RWPE2 (cell line): Measurements from ENCODE around the gene GRM4.

Source experiments
- ATAC-seq: fragments of 200-7000 bp; cut with Tn5 transposase; 3 replicates; pipeline ENCODE4 v1.9.1; 2021; ENCODE audit warnings: low read depth
- DNase-seq: peaks from one replicate; pipeline ENCODE4 v3.0.0-alpha.2; 2020; ENCODE audit warnings: low spot score
- H3K27ac ChIP-seq: fragments of 450-650 bp; 2 replicates; pipeline ENCODE4 v1.5.1; 2017; ENCODE audit warnings: mild to moderate bottlenecking; ENCODE audit not compliant: poor library complexity, severe bottlenecking
- H3K27me3 ChIP-seq: fragments of 250-450 bp; sonication (Bioruptor Pico); 2 replicates; pipeline ENCODE4 v1.5.1; 2021; ENCODE audit warnings: mild to moderate bottlenecking, moderate library complexity; ENCODE audit not compliant: insufficient read depth, poor library complexity, severe bottlenecking
- H3K36me3 ChIP-seq: fragments of 250-450 bp; sonication (Bioruptor Pico); 2 replicates; pipeline ENCODE4 v1.5.1; 2020; ENCODE audit warnings: low read depth, mild to moderate bottlenecking, moderate library complexity
- H3K4me1 ChIP-seq: fragments of 250-450 bp; sonication (Bioruptor Pico); 2 replicates; pipeline ENCODE4 v1.5.1; 2021; ENCODE audit warnings: mild to moderate bottlenecking, moderate library complexity; ENCODE audit not compliant: insufficient read depth, poor library complexity, severe bottlenecking
- H3K4me3 ChIP-seq: fragments of 250-450 bp; sonication (Bioruptor Pico); 2 replicates; pipeline ENCODE4 v1.5.1; 2021; ENCODE audit warnings: mild to moderate bottlenecking, moderate library complexity; ENCODE audit not compliant: severe bottlenecking
- H3K9me3 ChIP-seq: fragments of 250-450 bp; sonication (Bioruptor Pico); 2 replicates; pipeline ENCODE4 v1.5.1; 2021; ENCODE audit warnings: mild to moderate bottlenecking, moderate library complexity; ENCODE audit not compliant: severe bottlenecking
- TF ChIP-seq, protein P1 (sequence below): fragments of 450-650 bp; IDR thresholded peaks from one replicate; pipeline ENCODE4 v1.5.1; 2017; ENCODE audit warnings: mild to moderate bottlenecking, moderate library complexity; ENCODE audit not compliant: poor library complexity, severe bottlenecking

The GRM4 gene

DNA sequence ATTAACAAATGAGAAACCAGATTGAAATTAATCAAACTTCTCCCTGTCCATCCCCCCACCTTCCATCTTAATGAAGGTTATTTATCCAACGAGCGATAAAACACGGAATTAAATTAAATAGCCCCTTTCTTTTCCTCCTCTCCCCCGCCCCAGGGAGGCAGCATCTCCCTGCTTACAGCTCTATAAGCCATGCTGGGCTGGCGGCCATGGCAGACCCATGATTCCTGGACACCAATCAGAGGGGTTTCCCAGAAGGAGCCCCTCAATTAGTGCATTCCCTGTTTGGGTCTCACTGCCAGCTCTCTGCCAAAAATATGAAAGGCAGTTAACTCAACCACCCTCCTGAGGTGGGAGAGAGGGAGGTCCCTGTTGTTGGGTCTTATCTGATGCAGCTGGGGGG is 33.8 kb downstream of the GRM4 start:
- peaks cover 4% of the 10 kb centered on the region for H3K27me3 ChIP-seq
- ATAC-seq (no peak), DNase-seq (no peak)
- no peaks in the 10 kb centered on the region for H3K9me3 ChIP-seq
- H3K4me3 ChIP-seq: no peak overlapping the region
- H3K4me1 ChIP-seq: no peaks in the 10 kb centered on the region
- TF ChIP-seq, protein P1, sequence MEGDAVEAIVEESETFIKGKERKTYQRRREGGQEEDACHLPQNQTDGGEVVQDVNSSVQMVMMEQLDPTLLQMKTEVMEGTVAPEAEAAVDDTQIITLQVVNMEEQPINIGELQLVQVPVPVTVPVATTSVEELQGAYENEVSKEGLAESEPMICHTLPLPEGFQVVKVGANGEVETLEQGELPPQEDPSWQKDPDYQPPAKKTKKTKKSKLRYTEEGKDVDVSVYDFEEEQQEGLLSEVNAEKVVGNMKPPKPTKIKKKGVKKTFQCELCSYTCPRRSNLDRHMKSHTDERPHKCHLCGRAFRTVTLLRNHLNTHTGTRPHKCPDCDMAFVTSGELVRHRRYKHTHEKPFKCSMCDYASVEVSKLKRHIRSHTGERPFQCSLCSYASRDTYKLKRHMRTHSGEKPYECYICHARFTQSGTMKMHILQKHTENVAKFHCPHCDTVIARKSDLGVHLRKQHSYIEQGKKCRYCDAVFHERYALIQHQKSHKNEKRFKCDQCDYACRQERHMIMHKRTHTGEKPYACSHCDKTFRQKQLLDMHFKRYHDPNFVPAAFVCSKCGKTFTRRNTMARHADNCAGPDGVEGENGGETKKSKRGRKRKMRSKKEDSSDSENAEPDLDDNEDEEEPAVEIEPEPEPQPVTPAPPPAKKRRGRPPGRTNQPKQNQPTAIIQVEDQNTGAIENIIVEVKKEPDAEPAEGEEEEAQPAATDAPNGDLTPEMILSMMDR: no peak
- no peaks in the 10 kb centered on the region for H3K36me3 ChIP-seq
- no peak overlapping the region for H3K27ac ChIP-seq

DNA sequence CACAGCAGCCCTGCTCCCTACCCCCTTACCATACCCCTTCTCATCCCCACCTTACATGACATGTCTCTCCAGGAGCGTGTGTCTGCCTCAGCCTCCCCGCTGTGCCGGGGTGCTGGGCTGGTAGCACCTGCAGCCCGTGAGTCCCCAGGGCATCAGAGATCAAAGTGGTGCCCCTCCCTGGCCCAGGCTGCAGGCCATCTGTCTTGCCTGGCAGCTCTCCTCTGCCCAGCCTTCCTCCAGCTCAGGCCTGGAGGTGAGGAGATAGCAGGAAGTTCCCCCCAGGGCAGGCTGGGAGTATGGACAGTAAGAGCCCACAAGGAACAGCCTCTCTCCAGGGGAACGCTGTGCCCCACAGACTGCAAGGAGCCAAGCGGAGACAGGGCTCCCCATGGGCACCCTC is 35.3 kb downstream of the GRM4 start:
- Histone ChIP-seq H3K27me3 (peaks cover 4% of the 10 kb centered on the region), H3K36me3 (no peaks in the 10 kb centered on the region)
- DNase-seq: no peak

DNA sequence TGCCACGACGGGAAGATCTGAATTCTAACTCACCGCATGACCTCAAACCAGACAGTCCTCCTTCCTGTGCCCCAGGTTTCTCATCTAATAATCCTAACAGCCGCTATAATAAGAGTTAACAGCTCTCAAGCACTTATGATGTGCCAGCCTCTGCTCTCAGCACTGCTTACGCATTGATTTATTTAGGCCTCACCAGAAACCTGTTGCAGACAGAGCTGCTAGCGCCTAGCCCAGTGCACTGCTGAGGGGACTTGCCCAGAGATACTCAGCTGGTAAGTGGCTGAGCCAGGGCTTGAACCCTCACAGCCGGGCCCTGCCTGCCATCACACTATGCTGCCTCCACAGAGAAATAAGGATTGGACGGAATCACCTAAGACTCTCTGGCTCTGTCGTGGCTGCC is 37.7 kb downstream of the GRM4 start:
- H3K27me3 ChIP-seq: no peaks in the 10 kb centered on the region
- DNase-seq: no peak
- H3K9me3 ChIP-seq: no peaks in the 10 kb centered on the region
- H3K36me3 ChIP-seq: no peaks in the 10 kb centered on the region
- H3K4me1 ChIP-seq: no peaks in the 10 kb centered on the region
- TF ChIP-seq, protein P1: no peak
- ATAC-seq: no peak; the same call in 2 of the 3 replicates
- H3K4me3 ChIP-seq: no peak overlapping the region
- no peak overlapping the region for H3K27ac ChIP-seq

More for the DNA sequence above, 35.3 kb downstream of the GRM4 start:
- Histone ChIP-seq H3K4me3 (no peak overlapping the region), H3K27ac (no peak overlapping the region), H3K9me3 (no peaks in the 10 kb centered on the region), H3K4me1 (no peaks in the 10 kb centered on the region)
- TF ChIP-seq, protein P1: no peak
- no peak for ATAC-seq

DNA sequence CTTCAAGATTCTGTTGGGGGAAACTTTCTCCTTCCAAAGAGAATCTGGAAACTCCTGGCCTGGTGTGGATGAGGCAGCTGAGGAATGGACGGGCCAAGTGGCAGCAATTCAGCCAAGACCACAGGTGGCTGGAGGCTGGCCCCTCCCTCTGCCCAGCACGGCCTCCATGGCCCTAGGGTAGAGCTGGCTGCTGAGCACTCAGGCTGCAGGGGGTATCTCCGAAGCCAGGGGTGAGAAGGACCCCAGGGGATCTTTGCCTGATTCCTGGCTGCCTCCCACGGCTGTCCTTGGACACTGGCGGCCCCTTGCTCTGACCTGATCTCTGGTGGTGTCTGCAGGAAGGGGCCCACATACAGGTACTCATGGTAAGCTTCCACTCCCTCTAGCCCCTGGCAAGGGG is 39.0 kb downstream of the GRM4 start:
- no peaks in the 10 kb centered on the region for H3K27me3 ChIP-seq
- no peaks in the 10 kb centered on the region for H3K36me3 ChIP-seq
- H3K4me1 ChIP-seq: no peaks in the 10 kb centered on the region
- H3K9me3 ChIP-seq: no peaks in the 10 kb centered on the region
- TF ChIP-seq, protein P1: no peak
- ATAC-seq (no peak), DNase-seq (no peak)
- H3K27ac ChIP-seq: no peak overlapping the region
- no peak overlapping the region for H3K4me3 ChIP-seq

DNA sequence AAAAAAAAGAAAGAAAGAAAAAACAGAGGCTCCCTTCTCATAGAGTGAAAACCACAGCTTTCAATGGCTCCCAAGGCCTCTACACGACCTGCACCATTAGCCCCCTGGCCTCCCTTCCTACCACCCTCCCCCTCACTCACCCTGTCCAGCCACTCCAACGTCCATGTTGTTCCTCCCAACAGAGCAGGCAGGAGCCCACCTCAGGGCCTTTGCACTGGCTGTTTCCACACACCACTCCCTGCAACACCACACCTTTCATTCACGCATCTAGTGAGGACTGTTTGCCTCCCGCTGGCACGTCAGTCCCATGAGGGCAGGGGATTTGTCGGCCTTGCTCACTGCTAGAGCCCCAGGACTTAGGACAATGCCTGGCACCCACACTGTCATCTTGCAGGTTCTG is 39.5 kb downstream of the GRM4 start:
- TF ChIP-seq, protein P1: no peak
- no peak for DNase-seq
- no peak overlapping the region for H3K4me3 ChIP-seq
- H3K36me3 ChIP-seq: no peaks in the 10 kb centered on the region
- no peak overlapping the region for H3K27ac ChIP-seq
- ATAC-seq: no peak
- H3K4me1 ChIP-seq: no peaks in the 10 kb centered on the region
- H3K9me3 ChIP-seq: no peaks in the 10 kb centered on the region
- no peaks in the 10 kb centered on the region for H3K27me3 ChIP-seq
